Measurements from ENCODE around the gene HAS3. TPM values are rescaled to one million over a fixed set of nuclear protein-coding genes. Genes with fewer than 3 reads are reported as not detected.

HAS3 gene
- total RNA-seq, 2 donors from 2014 or later, result 5.1 to 19.9 TPM

DNA sequence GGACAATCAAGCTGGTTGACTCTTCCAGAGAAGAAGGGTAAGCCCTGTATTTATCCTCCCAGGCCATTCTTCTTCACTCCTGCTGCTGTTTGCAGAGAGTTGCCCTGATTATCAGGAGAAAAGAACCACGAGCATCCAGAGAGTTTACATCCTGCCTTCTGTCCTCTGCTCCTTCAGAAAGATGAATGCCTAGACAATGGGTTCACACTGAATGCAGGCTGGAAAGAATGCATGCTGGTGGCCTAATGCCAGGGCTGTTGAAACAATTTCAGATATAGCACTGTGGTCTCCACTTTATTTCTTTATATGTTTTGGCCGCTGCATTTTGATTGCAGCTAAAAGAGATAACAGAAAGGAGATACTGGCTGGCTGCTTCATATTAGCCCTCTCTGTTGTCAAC lies 21.2 kb upstream of the HAS3 start:
- Histone ChIP-seq H3K9me3 (no peaks in the 10 kb centered on the region), H3K9ac (ENCODE audit: low read depth in 2 of 2, low read length in 2 of 2) (no peak overlapping the region), H3K4me3 (no peak overlapping the region), H3K27me3 (no peaks in the 10 kb centered on the region), H3K4me1 (no peaks in the 10 kb centered on the region), H3K36me3 (no peaks in the 10 kb centered on the region), H3K27ac (no peak overlapping the region)
- intact Hi-C loops (cut with DNase I), result no loop called here
- DNase-seq, result no peak
- TF ChIP-seq, protein P1, sequence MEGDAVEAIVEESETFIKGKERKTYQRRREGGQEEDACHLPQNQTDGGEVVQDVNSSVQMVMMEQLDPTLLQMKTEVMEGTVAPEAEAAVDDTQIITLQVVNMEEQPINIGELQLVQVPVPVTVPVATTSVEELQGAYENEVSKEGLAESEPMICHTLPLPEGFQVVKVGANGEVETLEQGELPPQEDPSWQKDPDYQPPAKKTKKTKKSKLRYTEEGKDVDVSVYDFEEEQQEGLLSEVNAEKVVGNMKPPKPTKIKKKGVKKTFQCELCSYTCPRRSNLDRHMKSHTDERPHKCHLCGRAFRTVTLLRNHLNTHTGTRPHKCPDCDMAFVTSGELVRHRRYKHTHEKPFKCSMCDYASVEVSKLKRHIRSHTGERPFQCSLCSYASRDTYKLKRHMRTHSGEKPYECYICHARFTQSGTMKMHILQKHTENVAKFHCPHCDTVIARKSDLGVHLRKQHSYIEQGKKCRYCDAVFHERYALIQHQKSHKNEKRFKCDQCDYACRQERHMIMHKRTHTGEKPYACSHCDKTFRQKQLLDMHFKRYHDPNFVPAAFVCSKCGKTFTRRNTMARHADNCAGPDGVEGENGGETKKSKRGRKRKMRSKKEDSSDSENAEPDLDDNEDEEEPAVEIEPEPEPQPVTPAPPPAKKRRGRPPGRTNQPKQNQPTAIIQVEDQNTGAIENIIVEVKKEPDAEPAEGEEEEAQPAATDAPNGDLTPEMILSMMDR (IDR thresholded peaks at IDR 0.05), result no peak

DNA sequence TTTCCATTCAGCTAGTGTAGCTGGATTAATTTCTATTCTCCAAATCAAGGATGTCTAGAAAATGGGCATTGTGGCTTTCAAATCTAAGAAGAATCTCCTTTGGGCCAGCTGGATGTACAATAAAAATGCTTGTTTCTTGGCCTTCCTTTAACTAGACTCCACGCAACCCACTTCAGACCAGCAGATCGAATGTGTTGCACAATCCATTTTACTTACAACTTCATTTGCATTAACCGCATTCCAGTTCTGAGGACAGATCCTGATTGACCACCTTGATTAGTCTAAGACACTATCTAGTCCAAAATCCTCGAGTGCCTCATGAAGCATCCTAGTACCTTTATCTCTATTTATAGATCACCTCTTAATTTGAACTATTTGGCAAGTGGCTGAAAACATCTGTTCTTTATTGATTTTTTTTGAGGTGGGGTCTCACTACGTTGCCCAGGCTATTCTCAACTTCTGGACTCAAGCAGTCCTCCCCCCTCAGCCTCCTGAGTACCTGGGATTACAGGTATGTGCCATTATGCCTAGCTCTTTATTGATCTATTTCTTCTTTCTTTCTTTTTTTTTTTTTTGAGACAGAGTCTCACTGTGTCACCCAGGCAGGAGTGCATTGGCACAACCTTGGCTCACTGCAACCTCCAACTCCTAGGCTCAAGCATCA lies 20.3 kb upstream of the HAS3 start:
- no peak for DNase-seq
- intact Hi-C loops (cut with DNase I), result no loop called here
- Histone ChIP-seq H3K36me3 (no peaks in the 10 kb centered on the region), H3K4me3 (no peak overlapping the region), H3K27ac (no peak overlapping the region), H3K9me3 (no peaks in the 10 kb centered on the region), H3K4me1 (no peaks in the 10 kb centered on the region), H3K9ac (ENCODE audit: low read depth in 2 of 2, low read length in 2 of 2) (no peak overlapping the region), H3K27me3 (no peaks in the 10 kb centered on the region)
- TF ChIP-seq, protein P1 (IDR thresholded peaks at IDR 0.05), result no peak

DNA sequence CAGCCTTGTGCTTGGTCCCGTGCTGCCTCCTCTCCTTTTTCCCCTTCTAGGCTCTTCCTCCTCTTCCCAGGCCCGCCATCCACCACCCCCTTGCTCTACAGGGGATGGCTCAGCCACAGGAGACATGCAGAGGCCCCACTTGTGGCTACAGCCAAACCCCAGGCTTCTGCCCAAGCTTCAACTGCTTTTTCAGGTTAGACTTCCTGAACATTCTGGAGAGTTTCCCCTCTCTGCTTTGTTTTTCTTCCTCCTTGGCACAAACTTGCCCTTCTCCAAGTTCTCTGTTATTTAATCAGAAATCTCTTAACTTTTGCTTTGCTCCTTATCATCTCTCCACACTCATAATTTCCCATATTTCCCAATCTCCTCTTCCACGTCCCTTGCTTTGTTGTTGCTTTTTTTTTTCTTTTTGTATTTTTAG lies 18.3 kb upstream of the HAS3 start:
- H3K9ac ChIP-seq (ENCODE audit: low read depth in 2 of 2, low read length in 2 of 2), result no peak overlapping the region
- no peak for DNase-seq
- no peak overlapping the region for H3K27ac ChIP-seq
- no peaks in the 10 kb centered on the region for H3K27me3 ChIP-seq
- no peak overlapping the region for H3K4me3 ChIP-seq
- TF ChIP-seq, protein P1 (IDR thresholded peaks at IDR 0.05), result no peak
- no peaks in the 10 kb centered on the region for H3K4me1 ChIP-seq
- no peaks in the 10 kb centered on the region for H3K36me3 ChIP-seq
- intact Hi-C loops (cut with DNase I), result no loop called here
- H3K9me3 ChIP-seq, result no peaks in the 10 kb centered on the region

DNA sequence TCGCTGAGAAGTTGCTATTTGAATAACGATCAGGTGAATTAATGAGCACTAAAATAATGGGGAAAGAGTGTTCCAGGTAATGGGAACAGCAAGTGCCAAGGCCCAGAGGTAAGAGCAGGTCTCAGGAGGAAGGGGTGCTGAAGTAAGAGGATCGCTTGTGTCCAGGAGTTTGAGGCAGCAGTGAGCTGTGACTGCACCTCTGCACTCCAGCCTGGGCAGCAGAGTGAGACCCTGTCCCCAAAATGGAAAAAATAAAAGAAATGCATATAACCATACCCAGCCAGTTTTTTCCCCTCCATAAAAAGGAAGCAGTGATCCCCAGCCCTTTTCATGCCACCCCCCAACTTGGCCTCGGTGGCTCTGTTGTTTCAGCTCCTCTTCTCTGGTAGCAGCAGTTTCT lies 16.8 kb upstream of the HAS3 start:
- H3K4me1 ChIP-seq, result no peaks in the 10 kb centered on the region
- H3K9ac ChIP-seq (ENCODE audit: low read depth in 2 of 2, low read length in 2 of 2), result no peak overlapping the region
- no peak for DNase-seq
- TF ChIP-seq, protein P1 (IDR thresholded peaks at IDR 0.05), result no peak
- intact Hi-C loops (cut with DNase I), result no loop called here
- H3K36me3 ChIP-seq, result no peaks in the 10 kb centered on the region
- no peaks in the 10 kb centered on the region for H3K9me3 ChIP-seq
- no peaks in the 10 kb centered on the region for H3K27me3 ChIP-seq
- no peak overlapping the region for H3K27ac ChIP-seq
- H3K4me3 ChIP-seq, result no peak overlapping the region

DNA sequence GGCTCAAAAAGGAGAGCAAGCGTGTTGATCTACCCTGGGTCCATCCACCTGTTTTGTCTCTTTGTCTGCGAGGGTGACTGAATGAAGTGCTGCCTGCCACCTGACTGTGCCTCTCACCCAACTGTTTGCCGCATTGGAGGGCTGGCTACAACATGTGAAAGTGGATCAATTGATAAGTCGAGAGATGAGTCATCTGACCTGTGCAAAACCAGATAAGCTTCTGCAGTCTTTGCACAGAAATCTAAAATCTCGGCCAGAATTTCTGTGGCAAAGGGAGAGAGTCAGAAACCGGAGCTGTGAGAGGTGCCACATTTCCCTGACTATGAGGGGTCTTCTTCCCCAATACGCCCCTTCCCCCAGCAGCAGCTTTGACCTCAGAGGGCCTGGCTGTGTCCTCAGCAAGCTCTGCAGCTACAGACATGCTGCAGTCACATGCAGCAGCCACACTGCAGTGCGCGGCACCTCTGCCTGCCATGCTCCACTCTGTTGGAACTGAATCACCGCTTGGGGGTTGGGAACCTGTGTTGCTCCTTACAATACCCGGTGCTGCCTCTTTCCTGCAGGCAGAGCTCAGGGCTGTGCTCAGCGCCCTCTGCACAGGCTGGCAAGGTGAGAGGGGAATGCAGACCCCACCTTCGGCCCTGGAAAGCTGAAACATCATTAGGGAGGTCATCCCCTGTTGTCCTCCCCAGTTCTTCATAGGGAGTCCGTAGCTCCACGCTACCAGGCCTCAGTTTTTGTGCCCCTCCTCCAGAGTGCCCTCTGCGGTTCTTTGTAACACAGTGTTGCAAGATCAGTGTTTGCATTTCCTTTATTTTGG lies 16.2 kb upstream of the HAS3 start:
- TF ChIP-seq, protein P1 (IDR thresholded peaks at IDR 0.05), result no peak
- Histone ChIP-seq H3K9me3 (no peaks in the 10 kb centered on the region), H3K4me3 (no peak overlapping the region), H3K27ac (no peak overlapping the region), H3K36me3 (no peaks in the 10 kb centered on the region), H3K9ac (ENCODE audit: low read depth in 2 of 2, low read length in 2 of 2) (no peak overlapping the region), H3K27me3 (no peaks in the 10 kb centered on the region), H3K4me1 (no peaks in the 10 kb centered on the region)
- intact Hi-C loops (cut with DNase I), result no loop called here
- no peak for DNase-seq

Measured in colonic mucosa (tissue), 4 donors.